PC-9 (cell line): ENCODE results near the gene IQSEC3. TPM values are rescaled to one million over a fixed set of nuclear protein-coding genes. Genes with fewer than 3 reads are reported as not detected.

Experiments
- BruUV-seq: library from RNA; stranded (reverse); fragments of 400-500 nt; replicated peaks from 2 replicates; lab custom pipeline; 2021; lab: Mats Ljungman, UMichigan
- CTCF ChIA-PET: fragments of 300-600 bp; sonication (Branson Sonifier 250); formaldehyde crosslinking; loops from one replicate; lab custom pipeline; 2022; ENCODE audit warnings: antibody characterized with exemption; lab: Charles Lee
- POLR2A ChIA-PET: fragments of 300-600 bp; sonication (Branson Sonifier 250); formaldehyde crosslinking; loops from one replicate; lab custom pipeline; 2022; ENCODE audit warnings: antibody characterized with exemption; ENCODE audit not compliant: unreplicated experiment; lab: Charles Lee
- DNase-seq, 2 experiments: peaks; one replicate each; pipeline versions ENCODE4 v3.0.0 to v3.0.0-alpha.2; 2015 to 2022; ENCODE audit warnings: mixed read lengths in 1 of 2
- H2AFZ ChIP-seq: fragments of 200-600 bp; sonication (generic); 2 replicates; pipeline ENCODE4 v1.8.1; 2017; ENCODE audit warnings: antibody characterized with exemption
- H3F3A ChIP-seq: fragments of 200-600 bp; sonication (generic); 2 replicates; pipeline ENCODE4 v1.8.1; 2017; ENCODE audit warnings: antibody characterized with exemption, mild to moderate bottlenecking, low read depth; ENCODE audit not compliant: insufficient read depth
- H3K27ac ChIP-seq: fragments of 200-600 bp; sonication (generic); 2 replicates; pipeline ENCODE4 v1.6.1; 2016; ENCODE audit warnings: mixed run types
- H3K27me3 ChIP-seq: fragments of 200-600 bp; sonication (generic); 2 replicates; pipeline ENCODE4 v1.6.1; 2016; ENCODE audit warnings: low read depth, mixed run types; ENCODE audit not compliant: insufficient read depth
- H3K36me3 ChIP-seq: fragments of 200-600 bp; sonication (generic); 2 replicates; pipeline ENCODE4 v1.6.1; 2016; ENCODE audit warnings: low read depth, mixed run types
- H3K4me1 ChIP-seq: fragments of 200-600 bp; sonication (generic); replicated peaks from 2 replicates; pipeline ENCODE4 v1.6.1; 2016; ENCODE audit warnings: mixed run types; ENCODE audit not compliant: insufficient read depth
- H3K4me2 ChIP-seq: fragments of 200-600 bp; sonication (generic); 2 replicates; pipeline ENCODE4 v1.6.1; 2017; ENCODE audit warnings: mixed run types
- H3K4me3 ChIP-seq: fragments of 200-600 bp; sonication (generic); 2 replicates; pipeline ENCODE4 v1.6.1; 2016; ENCODE audit warnings: mixed run types
- H3K79me2 ChIP-seq: fragments of 200-600 bp; sonication (generic); 2 replicates; pipeline ENCODE4 v1.6.1; 2017; ENCODE audit warnings: low read depth, mixed run types
- H3K9me2 ChIP-seq: fragments of 200-600 bp; sonication (generic); 2 replicates; pipeline ENCODE4 v1.8.1; 2017; ENCODE audit warnings: mild to moderate bottlenecking; ENCODE audit not compliant: insufficient read depth
- H3K9me3 ChIP-seq: fragments of 200-600 bp; sonication (generic); 2 replicates; pipeline ENCODE4 v1.8.1; 2016; ENCODE audit warnings: low read depth; ENCODE audit not compliant: insufficient read depth
- H4K20me1 ChIP-seq: fragments of 200-600 bp; sonication (generic); 2 replicates; pipeline ENCODE4 v1.8.1; 2017; ENCODE audit not compliant: insufficient read depth
- CTCF ChIP-seq: fragments of 200-600 bp; sonication (generic); conservative IDR thresholded peaks from 2 replicates; pipeline ENCODE4 v1.6.1; 2017; ENCODE audit warnings: mixed run types, antibody characterized with exemption, mild to moderate bottlenecking, moderate library complexity
- EZH2 ChIP-seq: fragments of 200-600 bp; sonication (generic); IDR thresholded peaks from 2 replicates; pipeline ENCODE4 v1.8.0; 2017; ENCODE audit warnings: antibody characterized with exemption, low read depth
- intact Hi-C: fragments of 100-400 bp; cut with micrococcal nuclease; formaldehyde crosslinking; loops from one replicate; pipeline ENCODE4 v1.10.0; 2022; ENCODE audit not compliant: unreplicated experiment
- total RNA-seq: library from RNA; stranded (reverse); gene quantifications from 2 replicates; pipeline ENCODE4 v1.2.3, GENCODE V29; 2021

The IQSEC3 gene
- total RNA-seq, 1 experiment from 2014 or later, result not detected

DNA sequence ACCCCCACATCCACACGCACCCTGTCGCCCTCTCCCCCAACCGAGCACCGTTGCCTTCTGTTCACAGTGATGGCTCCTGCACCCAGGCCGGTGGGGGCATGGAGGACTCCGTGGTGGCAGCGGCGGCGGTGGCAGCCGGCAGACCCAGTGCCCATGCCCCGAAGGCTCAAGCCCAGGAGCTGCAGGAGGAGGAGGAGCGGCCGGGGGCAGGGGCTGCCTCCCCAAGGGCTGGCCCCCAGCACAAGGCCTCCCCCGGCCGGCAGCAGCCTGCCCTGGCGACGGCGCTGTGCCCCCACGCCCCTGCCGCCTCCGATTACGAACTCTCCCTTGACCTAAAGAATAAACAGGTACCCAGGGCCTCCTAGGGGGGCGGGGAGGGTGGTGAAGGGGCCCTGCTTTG is 59.0 kb downstream of the IQSEC3 start:
- H3K36me3 ChIP-seq, result no peaks in the 10 kb centered on the region
- no peak overlapping the region for H3K4me3 ChIP-seq
- intact Hi-C loops, result no loop called here
- ChIA-PET CTCF (no interaction called here), POLR2A (no interaction called here)
- no peaks in the 10 kb centered on the region for H3F3A ChIP-seq
- no peak overlapping the region for H3K4me2 ChIP-seq
- H3K27me3 ChIP-seq, result peaks cover 81% of the 10 kb centered on the region
- TF ChIP-seq CTCF (no peak), EZH2 (no peak)
- no peaks in the 10 kb centered on the region for H3K9me3 ChIP-seq
- DNase-seq, result no peak
- H2AFZ ChIP-seq, result no peak overlapping the region
- no peaks in the 10 kb centered on the region for H3K9me2 ChIP-seq
- no peaks in the 10 kb centered on the region for H3K79me2 ChIP-seq
- no peaks in the 10 kb centered on the region for H3K4me1 ChIP-seq
- BruUV-seq, result no TSS peak
- H3K27ac ChIP-seq, result no peak overlapping the region
- H4K20me1 ChIP-seq, result no peaks in the 10 kb centered on the region

GRCh38 chr12:128079-128478 is 61.5 kb downstream of the IQSEC3 start:
- CTCF ChIA-PET, result interaction anchor here (0.6 kb wide), 1 partner anchor 9 kb away, joined by 6 read pairs; no protein-coding TSS in a partner anchor
- intact Hi-C loops, result no loop called here
- no peaks in the 10 kb centered on the region for H3K79me2 ChIP-seq
- TF ChIP-seq CTCF (no peak), EZH2 (no peak)
- no peak overlapping the region for H2AFZ ChIP-seq
- H3K9me3 ChIP-seq, result no peaks in the 10 kb centered on the region
- no peak overlapping the region for H3K4me3 ChIP-seq
- no peaks in the 10 kb centered on the region for H3K9me2 ChIP-seq
- no peak overlapping the region for H3K4me2 ChIP-seq
- no peaks in the 10 kb centered on the region for H4K20me1 ChIP-seq
- no peak for DNase-seq
- H3K4me1 ChIP-seq, result peaks cover 13% of the 10 kb centered on the region
- BruUV-seq, result no TSS peak
- H3K27me3 ChIP-seq, result peaks cover 57% of the 10 kb centered on the region; the same call in 1 of the 2 replicates
- H3F3A ChIP-seq, result no peaks in the 10 kb centered on the region
- POLR2A ChIA-PET, result no interaction called here
- H3K27ac ChIP-seq, result no peak overlapping the region
- H3K36me3 ChIP-seq, result no peaks in the 10 kb centered on the region

DNA sequence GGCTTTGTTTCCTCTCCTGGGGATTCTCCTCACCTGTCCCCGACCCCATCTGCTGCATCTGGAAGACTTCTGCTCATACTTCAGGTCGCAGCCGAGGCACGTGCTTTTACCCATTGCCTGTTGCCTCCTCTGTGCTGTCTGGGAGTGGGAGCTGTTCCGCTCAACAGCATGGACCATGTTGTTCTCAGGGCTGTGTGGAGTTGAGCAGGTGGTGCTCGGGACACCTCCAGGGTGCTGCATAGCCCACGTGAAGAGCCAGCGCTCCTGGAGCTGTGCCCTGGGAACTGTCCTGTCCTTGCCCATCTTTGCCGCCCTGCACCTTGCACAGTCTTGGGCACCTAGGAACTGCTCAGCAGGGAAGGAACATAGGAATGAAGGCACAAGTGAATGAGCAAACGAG is 62.4 kb downstream of the IQSEC3 start:
- DNase-seq, result no peak
- no peaks in the 10 kb centered on the region for H3K79me2 ChIP-seq
- BruUV-seq, result no TSS peak
- H3K27ac ChIP-seq, result no peak overlapping the region
- ChIA-PET CTCF (no interaction called here), POLR2A (no interaction called here)
- no peaks in the 10 kb centered on the region for H4K20me1 ChIP-seq
- H3K27me3 ChIP-seq, result peaks cover 51% of the 10 kb centered on the region; the same call in 1 of the 2 replicates
- intact Hi-C loops, result no loop called here
- no peak overlapping the region for H3K4me2 ChIP-seq
- TF ChIP-seq CTCF, result no peak
- TF ChIP-seq EZH2, result no peak
- no peaks in the 10 kb centered on the region for H3K9me2 ChIP-seq
- peaks cover 18% of the 10 kb centered on the region for H3K4me1 ChIP-seq
- no peak overlapping the region for H3K4me3 ChIP-seq
- no peaks in the 10 kb centered on the region for H3F3A ChIP-seq
- H3K9me3 ChIP-seq, result no peaks in the 10 kb centered on the region
- H2AFZ ChIP-seq, result no peak overlapping the region
- H3K36me3 ChIP-seq, result no peaks in the 10 kb centered on the region
